ENCODE data around the gene OSBPL5.

The OSBPL5 gene

DNA sequence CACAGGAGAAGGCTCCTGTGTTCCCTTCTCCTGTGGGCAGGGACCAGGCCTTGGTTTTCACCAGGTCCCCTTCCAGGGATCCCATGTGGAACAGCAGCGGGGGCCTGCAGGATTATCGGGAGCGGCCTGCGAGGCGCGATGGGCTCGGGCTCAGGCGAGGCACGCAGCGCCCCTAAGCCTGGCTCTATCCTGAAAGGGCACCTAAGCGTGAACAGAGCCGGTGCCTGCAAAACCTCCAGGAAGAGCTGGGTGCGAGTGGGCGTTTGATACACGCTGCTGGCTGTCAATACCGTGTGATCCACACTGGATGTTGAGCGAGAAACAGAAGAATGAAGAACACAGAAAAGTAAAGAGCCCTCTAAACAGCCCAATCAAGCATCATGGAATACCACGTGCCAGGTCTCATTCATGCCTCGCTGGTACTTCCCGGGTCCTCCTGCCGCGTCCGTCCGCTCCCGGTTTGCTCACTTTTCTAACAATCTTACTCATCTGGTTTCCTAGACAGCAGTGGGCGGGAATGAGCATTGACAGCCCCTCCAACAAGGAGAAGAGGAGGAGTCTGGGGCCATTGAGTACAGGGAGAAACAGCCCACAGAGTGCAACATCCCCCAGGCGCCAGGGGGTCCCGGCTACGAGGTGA lies 12.5 kb downstream of the OSBPL5 start:
- DNase-seq (ENCODE audit: low read depth in 1 of 2, low spot score in 1 of 2) = no peak

DNA sequence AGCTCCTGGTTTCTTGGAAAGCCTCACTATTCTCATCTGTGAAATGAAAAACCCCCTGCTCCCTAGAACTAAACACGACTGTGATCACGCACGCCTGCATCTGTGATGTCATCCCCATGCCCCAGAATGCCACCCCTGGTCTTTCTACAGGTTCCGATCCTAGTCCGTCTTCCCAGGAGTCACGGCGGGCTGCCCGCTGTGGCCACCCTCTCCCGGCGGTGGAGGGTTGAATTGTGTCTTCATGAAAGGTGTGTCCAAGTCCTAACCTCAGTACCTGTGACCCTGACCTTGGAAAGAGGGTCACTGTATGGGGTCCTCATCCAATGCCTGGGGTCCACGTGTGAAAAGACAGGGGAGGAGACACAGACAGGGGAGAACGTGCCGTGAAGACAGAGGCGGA lies 14.4 kb downstream of the OSBPL5 start:
- DNase-seq (ENCODE audit: low read depth in 1 of 2, low spot score in 1 of 2) = no peak

DNA sequence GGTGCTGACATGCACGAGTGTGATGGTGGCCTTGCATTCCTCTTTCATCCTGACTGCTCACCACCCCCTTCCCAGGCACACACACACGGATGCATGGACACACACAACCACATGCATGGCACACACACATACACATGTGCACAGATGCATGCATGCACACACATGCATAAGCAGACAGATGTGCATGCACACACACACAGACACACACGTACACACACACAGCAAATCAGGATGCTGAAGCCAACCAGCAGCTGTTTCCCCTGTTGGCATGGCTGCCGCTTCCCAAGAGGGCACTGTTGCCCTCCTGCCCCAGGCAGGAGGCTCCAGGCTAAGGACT lies 15.3 kb downstream of the OSBPL5 start:
- no peak for DNase-seq (ENCODE audit: low read depth in 1 of 2, low spot score in 1 of 2)

DNA sequence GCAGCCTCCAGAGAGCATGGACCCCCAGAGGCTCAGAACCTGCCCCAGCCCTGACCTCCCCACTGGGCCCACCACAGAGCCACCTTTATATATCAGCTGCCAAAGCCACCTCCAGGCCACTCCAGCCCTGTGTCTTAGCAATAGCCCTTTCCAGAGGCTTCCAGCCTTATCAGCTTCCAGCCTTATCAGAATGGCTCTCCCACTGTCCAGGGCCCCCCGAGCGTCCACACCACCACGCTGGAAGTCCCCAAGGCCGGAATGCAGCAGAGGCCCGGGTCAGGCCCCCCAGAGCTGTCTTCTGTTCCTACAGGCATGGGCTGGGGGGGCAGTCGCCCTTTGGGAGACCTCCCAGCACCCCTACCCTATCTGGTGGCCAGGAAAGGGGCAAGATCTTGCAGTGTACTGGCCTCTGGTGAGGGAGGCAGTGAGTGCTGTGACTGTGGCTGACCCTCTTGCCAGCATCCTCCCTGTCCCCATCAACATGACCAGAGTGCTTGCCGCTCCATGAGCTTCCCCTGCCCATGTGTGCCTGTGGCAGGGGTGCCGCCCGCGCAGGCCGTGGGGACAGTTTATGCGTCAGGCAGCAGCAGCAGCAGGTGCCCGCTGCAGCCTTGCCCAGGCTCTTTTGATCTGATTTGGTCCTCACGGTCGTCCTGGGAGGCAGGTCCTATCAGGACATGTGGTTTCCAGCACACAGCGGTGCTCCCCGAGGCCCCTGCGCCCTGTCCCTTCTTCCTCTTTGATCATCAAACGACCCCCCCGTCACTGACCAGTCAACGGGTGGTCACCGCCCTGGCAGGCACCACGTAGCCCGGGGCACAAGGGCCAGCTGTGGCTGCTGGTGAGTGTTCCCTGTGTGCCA lies 15.9 kb downstream of the OSBPL5 start:
- no peak for DNase-seq (ENCODE audit: low read depth in 1 of 2, low spot score in 1 of 2)

DNA sequence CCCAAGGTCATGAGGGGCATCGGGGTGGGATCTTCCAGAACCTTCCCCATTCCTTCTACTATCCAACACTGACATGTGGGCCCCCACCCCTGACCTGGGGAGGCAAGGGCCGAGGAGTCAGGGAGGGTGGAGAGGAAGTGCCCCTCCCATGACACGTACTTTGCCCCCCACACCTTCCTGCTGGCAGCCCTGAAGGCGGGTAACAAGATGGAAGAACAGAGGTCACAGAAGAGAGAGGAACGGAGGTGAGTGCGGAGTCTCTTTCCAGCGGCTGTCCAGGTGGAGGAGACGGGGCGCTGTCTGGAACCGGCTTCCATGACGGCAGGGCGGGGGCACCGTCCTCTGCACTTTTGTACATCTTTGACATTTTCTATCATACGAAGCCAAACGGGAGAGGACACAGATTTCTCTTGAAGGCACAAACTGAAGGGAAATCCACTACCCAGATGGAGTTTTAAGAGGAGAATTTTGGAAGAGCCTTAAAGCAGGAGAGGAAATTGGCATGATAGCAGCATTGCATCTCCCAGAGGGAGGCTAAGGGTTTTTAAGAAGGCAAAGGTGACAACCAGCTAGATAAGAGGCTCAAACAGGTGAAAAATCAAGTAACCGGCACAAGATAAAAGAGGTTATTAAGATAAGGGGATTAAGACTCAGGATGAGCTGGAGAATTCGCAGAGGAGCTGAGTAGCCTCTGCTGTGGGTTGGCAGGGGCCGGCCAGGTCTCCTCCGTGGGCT lies 16.7 kb downstream of the OSBPL5 start:
- no peak for DNase-seq (ENCODE audit: low read depth in 1 of 2, low spot score in 1 of 2)

DNA sequence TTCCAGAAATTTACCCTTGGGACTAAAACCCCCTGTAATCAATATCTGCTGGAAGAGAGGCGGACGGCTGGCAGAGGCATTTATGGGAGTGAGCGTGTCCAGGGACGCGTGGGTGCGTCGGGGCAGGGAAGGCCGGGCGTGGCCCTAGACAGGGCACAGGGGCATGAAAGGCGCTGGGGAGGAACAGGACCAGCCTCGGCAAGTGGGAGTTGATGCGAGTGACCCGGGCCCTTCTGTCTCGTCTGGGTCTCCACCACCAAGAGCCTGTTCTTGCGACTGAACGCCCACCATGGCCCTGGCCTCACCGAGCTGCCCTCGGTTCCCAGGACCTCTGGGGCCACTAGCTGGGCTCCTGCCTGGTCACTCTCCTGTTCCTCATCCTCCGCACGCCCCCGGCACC lies 17.5 kb downstream of the OSBPL5 start:
- no peak for DNase-seq (ENCODE audit: low read depth in 1 of 2, low spot score in 1 of 2)

DNA sequence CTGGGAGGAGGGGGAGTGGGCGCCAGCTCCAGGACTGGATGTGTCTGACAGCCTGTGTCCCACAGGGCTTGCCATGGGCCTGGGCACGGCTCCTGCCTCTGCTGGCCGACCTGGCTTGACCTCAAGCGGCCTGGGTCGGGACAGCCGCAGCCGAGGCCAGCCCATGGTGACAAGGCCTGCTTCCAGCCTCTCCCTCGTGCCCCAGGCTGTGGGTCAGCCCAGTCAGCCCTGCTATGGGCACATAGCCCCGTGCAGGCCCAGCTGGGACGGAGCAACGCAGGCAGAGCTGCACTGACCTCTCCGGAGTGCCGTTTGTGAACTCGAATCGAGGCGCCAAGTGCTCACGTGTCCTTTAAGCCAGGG lies 17.9 kb downstream of the OSBPL5 start:
- DNase-seq (ENCODE audit: low read depth in 1 of 2, low spot score in 1 of 2) = no peak

DNA sequence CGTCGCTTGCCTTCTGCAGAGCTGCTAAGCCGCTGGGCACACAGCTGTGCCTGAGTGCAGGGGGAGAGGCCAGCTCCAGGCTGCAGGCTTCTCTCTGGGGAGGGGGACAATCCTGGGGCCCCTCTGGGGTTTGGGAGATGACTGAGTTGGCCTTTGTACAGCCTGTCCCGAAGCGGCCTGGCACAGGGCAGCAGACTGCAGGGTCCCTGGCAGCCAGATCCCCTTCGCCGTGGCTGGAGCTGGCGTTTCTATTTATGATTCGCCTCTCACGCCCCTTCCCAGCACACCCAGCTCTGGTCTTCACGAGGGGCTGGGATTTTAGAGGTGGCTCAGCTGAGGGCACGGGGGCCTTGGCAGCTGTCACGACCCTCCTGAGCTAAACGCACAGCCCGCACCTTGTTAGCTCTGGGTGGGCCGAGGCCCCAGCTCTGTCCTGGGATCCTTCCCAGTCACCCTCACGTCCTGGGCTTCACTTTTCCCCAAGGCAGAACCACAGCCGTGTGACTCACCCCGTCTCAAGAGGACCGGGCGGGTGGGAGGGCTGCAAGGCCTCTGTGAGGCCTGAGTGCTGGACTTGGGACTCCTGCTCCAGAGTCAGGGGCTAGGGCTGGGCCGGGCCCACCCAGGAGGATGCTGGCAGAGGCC lies 18.4 kb downstream of the OSBPL5 start:
- DNase-seq (ENCODE audit: low read depth in 1 of 2, low spot score in 1 of 2) = no peak

DNA sequence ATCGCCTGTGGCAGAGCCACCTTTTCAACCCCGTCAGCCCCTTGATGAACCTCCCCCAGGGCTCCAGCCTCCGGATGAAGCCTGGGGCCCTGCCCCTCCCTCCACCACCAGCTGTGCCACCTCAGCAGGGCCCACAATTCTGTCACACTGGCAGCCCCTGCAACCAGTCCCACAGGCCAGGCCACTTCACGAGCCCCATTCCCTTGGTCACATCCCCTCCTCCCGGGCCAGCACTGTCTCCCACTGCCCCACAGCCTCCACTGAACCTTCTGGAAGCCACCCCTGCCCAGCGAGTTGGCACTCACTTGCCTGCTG lies 19.9 kb downstream of the OSBPL5 start:
- no peak for DNase-seq (ENCODE audit: low read depth in 1 of 2, low spot score in 1 of 2)

DNA sequence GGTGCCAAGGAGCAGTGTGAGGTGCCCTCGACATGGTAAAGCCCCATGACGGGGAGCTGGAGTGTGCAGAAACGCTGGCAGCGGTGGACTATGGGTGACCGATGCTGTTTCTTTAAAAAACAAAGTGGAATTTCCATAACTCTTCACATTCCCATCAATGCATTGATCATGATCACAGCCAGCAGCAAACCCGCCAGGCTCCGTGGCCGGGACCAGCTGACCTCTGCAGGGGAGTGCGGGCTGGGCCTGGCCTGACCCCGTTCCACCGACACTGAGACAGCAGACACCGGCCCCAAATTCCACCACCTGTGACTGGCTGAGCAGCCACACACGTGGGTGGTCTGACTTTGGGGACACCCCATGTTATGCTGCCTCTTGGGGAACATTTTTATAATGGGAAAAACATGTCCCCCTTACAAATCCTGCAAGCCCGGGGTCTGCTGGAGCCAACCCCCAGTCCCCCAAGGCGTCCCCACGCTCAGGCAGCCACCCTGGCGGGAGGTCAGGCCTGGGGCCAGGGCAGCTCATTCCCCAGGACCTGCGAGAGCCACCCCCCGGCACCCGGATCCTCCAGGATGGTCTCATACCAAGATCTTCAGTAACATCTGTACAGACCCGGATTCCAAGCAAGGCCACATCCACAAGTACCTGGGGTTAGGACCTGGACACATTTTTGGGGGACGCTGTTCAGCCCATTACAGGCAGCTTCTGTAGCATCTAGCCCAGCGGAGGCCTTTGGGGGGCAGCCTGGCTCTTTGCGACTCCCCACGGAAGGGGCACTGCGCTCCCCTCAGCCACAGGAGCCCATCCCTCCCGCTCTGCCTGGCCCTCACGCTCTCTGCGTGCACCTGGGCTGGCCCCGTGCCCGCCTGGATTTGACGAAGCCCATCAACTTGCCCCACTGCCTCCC lies 20.6 kb downstream of the OSBPL5 start:
- DNase-seq (ENCODE audit: low read depth in 1 of 2, low spot score in 1 of 2) = no peak

DNA sequence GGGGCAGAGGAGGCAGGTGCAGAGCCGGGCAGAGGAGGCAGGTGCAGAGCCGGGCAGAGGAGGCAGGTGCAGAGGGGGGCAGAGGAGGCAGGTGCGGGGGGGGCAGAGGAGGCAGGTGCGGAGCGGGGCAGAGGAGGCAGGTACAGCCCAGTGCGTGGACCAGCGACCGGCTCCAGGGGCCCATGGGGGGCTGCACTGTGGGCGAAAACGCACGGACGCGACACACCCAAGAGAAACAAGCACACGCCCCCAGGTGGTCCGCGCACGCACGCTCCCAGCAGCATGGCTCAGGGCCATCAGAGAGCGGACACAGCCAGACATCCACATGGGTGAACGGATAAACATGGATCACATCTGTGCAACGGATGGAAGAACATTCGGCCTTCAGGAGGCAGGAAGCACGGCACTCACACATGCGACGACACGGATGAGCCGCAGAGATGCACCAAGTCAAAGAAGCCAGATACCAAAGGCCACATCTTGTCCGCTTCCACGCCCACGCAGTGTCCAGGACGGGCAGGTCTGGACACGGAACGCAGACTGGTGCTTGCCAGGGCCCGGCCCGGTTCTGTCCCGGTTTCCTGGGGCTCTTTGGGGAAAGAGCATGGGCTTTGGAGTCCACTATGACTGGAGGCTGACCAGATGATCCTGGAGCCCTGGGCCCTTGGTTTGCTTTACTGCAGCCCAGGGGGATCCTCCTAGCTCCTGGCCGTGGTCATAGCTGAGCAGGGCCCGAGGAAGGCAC lies 21.8 kb downstream of the OSBPL5 start:
- DNase-seq (ENCODE audit: low read depth in 1 of 2, low spot score in 1 of 2) = no peak

DNA sequence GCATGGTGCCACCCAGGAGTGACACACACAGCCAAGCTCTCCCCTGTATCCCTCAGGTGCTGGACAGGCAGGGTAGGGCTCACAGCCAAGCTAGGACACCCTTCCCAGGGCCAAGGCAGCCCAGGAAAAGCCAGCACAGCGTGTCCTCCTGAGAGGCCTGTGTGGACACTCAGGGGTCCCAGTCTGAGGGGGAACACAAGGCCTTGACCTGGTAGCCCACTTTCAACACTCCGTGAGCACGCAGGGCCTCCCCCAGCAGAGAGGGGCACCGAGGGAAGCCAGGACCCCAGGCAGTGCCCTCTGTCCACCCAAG lies 24.9 kb downstream of the OSBPL5 start:
- DNase-seq (ENCODE audit: low read depth in 1 of 2, low spot score in 1 of 2) = no peak

DNA sequence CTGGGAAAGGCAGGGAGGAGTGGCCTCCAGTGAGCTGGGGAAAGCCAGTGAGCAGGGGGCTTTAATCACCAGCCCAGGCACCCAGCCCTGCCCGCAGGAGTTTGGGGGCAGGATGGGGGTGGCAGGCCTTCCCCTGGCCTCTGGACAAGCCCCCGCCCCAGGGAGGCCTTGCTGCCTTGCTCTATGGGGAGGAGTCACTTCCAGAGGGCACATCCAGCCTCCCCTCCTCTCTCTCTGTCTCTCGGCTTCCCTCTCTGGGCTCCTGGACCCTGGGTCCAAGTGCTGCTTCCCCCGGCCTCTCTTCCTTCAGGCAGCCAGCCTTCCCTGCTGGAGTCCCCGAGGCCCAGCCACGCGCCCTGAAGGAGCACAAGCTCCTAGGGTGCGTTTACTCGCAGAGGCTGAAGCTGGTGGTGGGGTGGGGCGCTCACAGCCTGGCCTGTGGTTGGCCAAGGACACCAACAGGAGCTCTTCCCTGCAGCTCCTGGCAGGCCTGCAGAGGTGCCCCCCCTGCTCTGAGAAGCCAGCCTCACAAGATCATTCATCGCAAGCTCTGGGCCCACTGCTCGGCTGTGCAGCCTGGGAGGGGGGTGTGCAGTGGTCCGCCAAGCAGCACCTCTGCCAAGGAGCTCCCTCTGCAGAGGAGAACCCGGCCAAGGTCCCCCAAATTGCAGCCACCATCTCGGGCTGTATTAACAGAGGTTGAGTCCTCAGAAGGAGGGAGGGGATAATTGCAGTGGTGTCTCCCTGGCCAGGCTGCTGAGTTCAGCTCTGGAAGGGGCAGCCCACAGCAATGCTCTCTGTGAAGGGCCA lies 25.4 kb downstream of the OSBPL5 start:
- no peak for DNase-seq (ENCODE audit: low read depth in 1 of 2, low spot score in 1 of 2)

DNA sequence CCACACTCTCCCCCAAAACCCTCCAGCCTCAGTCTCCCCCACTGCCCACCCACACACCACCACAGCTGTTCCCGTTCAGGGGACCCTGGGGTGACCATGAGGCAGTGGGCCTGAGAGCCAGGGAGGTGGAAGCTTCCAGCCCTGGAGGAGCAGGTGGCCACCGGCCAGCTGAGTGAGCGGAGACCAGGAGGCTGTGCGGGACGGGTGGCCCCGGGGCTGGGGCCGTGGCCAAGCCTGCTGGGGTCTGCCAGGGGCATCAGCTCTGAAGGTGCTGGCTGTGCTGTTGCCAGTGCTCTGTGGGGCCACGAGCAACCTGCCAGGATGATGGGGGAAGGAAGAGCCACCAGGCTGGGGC lies 26.0 kb downstream of the OSBPL5 start:
- DNase-seq (ENCODE audit: low read depth in 1 of 2, low spot score in 1 of 2) = no peak

DNA sequence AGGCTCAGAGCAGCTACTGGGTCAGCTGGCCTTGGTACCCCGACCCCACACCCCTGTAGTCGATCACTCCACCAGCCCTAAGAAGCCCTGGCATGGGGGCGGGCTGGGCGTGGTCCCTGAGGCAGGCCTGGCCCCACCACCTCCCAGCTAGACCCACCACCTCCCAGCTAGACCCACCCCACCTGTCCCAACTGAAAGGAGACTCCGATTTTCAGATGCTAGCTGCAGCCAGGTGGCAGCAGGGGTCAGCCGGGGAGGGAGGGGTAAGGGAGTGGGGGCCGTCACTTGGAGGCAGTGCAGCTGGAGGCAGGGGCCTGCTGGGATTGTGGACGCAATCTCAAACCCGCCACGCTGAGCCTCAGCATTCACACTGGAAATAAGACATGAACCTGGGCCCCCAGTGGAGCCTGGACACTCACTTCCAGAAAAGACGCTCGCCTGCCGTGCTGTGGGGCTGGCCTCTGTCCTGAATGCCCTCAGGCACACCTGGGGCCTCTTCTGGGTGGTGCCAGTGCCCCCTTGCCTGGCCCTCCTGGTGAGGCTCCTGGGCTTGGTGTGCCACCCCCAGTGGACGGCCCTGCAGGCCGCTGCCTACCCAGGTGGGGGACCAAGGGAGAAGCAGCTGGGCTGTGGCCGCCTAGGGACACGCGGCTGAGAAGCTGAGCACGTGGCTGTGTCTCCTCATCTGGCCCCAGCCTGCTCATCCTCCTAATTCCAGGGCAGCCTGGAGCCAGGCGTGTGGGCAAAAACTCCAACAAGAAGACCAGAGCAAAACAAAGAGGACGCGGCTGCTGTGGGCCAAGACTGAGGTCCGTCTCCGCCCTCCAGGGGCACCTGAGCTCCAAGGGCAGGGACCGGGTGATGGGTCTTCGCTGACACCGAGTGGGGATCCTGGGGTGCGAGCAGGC lies 26.7 kb downstream of the OSBPL5 start:
- no peak for DNase-seq (ENCODE audit: low read depth in 1 of 2, low spot score in 1 of 2)

DNA sequence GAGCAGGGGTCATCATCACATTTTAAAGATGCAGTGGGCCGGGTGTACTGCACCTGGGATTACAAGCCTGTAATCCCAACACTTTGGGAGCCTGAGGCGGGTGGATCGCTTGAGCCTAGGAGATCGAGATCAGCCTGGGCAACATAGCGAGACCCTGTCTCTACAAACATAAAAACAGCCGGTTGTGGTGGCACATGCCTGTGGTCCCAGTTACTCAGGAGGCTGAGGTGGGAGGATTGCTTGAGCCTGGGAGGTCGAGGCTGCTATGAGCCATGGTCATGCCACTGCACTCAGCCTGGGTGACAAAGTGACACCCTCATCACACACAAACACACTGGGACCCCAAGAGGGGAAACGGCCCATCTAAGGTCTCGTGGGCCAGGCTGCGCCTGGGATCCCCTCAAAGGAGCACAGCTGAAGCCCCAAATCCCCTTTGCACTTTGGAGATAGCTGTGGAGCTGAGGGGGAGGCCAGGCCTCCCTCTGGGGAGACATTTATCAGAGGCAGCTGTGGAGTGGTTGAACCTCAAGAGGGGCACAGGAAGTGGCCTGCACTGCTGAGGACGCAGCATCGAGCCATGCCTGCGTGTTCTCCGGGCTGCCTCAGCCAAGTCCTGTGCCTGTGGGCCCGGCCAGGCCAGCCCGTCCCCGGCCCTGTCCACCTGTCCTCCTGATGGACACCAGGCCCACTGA lies 27.5 kb downstream of the OSBPL5 start:
- no peak for DNase-seq (ENCODE audit: low read depth in 1 of 2, low spot score in 1 of 2)

DNA sequence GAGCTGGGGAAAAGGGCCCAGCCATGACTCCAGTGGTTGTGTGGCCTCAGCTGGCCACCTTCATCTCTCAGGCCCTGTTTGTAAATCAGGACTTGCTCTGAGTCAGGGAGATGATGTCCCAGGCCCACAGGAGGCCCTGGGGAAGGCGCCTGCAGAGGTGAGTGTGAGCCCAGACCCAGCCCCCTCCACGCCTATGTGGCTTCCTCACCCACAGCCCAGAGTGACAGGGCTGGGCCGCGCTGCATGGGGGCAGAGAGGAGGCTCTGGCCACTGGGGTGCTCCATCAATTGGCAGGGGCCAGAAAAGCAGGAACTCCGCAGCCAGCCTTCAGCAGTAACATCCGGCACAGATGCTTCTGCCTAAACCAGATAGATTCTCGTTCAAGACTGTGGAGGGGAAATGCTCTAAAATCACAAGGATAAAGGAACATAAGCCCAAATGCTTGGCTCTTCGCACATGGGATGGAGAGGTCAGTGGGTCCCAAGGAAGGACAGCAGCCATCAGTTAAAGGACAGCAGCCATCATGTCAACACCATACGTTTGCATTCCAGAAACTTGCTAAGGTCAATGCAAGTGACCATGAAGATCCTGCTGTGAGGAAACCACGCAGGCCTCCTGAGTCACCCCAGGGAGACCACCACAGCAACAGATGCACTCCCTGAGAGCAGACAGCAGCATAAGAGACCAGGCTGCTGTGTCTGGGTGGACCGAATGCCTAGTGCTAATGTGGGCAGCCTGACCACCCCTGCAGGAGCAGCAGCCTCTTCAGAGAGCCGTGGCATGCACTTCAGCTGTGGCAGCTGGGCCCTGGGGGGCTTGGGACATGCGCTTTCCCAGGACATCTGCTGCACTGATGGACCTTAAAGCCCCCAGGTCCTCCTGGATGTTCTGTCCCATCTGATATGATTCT lies 28.3 kb downstream of the OSBPL5 start:
- no peak for DNase-seq (ENCODE audit: low read depth in 1 of 2, low spot score in 1 of 2)

All from activated T-helper 1 cell treated with anti-CD3 and anti-CD28 coated beads, Interleukin-2, amount 50 U/mL, for 16 hours (primary cell).